HG03342 (cell line): ENCODE data around the gene MCFD2.
"Not testable (repeated sequence)": the region's sequence is repeated elsewhere in the genome, so short reads cannot be mapped to it uniquely, and the experiment has no call there.

Experiments
- ATAC-seq: cut with Tn5 transposase; IDR thresholded peaks from one replicate; pipeline ENCODE4 v1.9.1; 2021; ENCODE audit warnings: mild to moderate bottlenecking, moderate library complexity; ENCODE audit not compliant: unreplicated experiment

The MCFD2 gene

GRCh38 chr2:46904908-46905678 lies 10.5 kb downstream of the MCFD2 start:
- not testable (repeated sequence) for ATAC-seq

- not testable (repeated sequence) for ATAC-seq
Observed at GRCh38 chr2:46902980-46903379, 12.6 kb downstream of the MCFD2 start.

DNA sequence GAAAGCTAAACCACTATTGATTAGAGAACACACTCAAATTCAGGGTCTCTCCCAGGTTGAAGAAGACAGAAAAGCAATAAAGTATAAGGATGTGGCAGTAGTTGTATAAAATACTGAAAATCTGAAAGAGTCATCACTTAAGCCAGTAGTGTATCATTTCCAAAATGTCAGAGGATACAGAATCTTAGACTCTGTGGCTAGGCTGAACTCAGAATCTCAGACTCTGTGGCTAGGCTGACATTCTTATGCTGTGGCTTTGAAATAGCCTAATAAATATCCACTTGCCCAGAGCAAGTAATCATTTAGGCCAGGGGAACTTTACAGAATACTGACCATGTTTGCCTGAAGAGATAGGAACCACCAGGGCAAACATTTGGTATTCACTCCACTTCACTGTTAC lies 13.1 kb downstream of the MCFD2 start:
- ATAC-seq: no peak

DNA sequence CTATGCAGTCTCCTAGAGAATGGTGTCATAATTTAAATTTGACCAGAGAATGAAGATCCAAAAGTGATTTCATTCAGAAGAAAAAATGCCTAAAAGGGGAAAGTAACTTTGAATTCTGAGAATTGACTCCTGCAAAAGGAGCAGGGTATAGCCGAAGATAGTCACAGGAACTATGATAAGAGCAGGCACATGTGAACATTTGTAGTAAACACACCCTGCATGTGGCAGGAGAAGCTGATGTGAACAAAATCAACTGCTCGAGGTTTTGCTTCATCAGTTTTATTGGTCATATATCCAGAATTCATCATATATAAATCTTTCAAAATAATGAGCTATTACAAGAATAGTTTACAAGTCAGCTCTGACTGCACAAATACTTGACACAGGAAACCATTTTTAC lies 14.0 kb downstream of the MCFD2 start:
- no peak for ATAC-seq

DNA sequence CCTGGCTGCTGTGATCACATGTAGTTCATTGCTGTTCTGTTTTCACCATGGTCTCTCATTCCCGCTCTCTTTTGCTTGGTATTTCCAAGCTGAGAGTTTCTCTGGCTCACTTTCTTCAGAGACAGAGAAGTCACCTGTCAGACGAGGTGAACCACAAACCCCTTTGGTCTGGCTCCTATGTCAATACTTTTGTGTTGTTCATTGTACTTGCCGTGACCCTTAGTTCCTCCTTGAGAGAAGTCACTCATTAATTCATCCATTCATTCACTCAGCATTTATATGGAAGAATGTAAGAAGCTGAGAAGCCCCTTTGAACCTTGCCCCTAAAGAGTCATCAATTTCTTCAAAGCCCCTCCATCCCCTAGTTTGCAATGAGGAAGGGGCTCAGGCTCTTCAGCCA lies 15.2 kb downstream of the MCFD2 start:
- ATAC-seq: no peak

DNA sequence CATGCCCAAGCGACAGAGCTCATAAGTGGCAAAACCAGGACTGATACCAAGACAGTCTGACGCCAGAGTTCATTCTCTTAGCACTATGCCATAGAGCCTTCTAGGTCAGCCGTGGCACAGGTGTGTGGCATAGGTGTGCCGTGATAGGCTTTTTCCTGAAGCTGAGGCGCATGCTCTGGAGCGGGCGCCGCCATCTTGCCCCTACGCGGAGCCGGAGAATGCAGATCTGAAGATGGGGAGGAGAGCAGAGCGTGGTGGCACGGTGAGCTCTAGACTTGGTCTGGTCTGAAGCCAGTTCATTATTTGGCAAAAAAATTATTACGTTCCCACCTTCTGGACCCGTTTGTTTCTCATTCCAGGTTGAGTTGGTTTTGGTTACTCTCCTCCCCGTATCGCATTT lies 16.6 kb downstream of the MCFD2 start:
- ATAC-seq: no peak

DNA sequence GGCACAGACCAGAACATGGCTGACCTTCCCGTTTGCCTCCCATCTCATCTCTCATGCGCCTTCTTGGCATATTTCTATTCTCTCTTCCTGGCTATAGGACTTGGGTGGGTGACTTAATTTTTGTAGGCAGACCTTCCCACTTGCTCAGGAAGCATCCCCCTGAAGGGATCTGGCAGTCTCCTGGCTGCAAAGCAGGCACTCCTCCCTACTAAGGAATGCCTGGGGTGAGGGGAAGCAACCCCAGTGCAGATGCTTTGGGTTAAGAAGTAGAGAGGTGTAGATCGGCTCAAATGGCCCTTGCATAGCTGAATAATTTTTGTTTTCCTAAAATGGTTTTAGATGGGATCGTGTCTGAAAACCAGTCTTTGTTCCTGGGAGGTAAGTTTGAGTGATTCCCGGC lies 17.6 kb downstream of the MCFD2 start:
- ATAC-seq: no peak

GRCh38 chr2:46893269-46893939 lies 22.2 kb downstream of the MCFD2 start:
- ATAC-seq: no peak

- ATAC-seq: no peak
Observed at GRCh38 chr2:46891956-46892553, 23.6 kb downstream of the MCFD2 start.

DNA sequence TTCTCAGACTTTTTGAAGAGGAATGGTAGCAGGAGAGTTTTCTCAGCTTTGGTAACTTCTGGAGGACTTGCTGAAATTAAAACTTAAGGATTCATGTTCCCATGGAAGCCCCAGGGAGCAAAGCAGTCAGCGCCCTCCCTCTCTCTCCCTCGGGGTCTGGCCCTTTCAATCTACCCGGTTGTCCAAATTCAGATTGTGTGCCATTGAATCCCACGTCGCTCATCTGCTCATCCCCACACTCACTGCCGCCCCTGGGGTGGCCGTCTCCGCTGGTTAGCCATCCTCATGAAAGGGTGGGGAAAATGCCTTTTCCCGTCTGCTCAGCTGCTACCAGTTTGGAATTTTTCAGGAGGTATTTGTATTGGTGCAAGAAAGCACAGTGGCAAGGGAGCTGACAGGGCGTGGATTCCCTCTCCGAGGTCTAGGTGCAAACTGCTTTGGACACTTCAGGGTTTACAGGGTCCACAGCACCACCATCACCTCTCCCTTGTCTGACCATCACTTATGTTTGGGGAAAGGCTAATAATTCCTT lies 27.1 kb downstream of the MCFD2 start:
- no peak for ATAC-seq

DNA sequence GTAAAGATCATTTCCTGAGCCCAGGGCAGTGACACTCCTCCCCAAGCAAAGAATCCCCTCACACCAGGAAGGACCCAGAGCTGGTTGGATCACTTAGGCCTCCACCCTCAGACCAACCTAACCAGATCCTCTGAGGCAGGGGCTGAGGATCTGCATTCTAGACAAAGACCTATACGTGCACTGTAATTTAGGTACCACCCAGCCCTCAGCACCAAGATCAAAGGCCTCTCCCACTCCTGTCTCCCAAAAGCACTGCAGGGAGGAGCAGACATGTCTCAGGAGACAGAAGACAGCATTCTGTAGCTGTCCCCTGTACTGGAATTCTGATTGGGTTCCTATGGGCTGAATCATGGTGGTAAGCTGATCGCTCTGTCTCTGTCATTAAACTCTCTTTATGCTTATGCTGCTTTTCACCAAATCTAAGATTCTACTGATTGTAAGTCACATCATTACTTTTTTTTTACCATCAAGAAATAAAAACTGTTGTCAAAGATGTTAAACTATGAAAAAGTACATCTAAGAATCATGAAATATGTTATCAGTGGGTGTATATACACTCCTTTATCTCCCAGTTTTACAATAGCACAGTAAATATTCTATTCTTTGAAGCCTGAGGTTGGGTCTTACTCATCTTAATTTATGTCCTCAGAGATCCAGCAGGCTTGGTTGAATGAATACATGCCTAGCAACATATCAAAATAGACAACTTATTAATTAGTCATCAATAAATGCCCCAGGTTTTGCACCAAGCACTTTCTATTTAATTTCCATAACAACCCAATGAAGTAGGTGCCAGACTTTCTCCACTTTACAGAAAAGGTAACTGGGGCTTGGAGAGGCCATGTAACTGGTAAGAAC lies 28.3 kb downstream of the MCFD2 start:
- ATAC-seq: no peak

DNA sequence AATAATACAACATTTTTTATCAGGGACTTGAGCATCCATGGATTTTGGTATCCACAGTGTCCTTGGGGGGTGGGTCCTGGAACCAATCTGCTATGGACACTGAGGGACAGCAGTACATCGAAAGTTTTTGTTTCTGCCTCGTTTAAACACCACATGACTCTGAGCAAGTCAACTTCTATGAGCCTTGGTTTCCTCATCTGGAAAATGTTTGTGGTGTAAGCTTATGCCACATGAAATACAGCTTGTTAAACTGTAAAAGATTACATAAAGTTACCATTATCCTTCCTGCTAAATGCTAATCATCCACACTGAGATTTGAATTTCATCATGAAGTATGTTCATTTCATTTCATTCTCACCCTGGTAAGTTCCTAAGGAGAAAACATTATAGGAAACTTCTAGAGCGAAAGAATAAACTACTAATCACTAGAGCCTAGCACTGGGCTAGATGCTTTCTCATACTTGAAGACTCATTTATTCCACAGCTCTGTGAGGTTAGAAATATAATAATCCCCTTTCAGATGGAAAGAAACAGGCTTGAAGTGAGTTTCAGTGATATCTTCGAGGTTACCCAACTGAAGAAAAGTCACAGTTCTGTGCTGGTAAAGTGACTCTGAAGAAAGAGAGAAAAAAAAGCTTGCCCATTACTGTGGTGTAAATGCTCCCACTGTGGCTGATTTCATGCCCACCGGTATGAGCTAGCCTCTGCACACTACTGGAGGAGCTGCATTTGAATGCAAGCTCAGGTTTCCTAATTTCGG lies 29.2 kb downstream of the MCFD2 start:
- ATAC-seq: no peak

DNA sequence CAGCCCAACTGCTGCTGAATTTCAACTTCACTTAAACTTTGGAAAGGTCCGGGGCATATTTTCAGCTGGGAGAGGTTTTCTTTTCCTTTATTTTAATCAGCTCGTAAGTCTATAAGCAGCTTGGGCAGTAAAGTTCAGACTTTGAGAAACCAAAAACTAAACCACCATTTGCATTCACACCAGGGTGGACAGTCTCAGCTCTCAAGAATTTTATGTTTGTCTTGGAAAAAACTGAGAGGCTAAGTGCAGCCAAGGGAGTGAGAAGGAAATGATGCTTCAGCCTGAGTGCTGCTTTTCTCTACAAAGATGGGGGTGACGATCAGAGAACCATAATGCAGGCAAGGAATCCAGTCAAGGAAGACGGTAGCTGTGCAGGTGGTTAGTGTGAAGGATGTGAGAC lies 30.2 kb downstream of the MCFD2 start:
- ATAC-seq: no peak

DNA sequence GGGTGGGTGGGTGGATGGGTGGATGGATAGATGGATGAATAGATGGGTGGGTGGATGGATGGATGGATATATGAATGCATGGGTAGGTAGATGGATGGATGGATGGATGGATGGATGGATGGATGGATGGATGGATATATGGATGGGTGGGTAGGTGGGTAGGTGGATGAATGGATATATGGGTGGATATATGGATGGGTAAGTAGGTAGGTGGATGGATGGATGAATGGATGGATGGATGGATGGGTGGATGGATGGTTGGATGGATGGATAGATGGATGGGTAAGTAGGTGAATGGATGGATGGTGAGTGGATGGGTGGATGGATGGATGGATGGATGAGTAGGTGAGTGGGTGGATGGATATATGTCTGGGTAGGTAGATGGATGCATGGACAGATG lies 36.1 kb downstream of the MCFD2 start:
- no peak for ATAC-seq

DNA sequence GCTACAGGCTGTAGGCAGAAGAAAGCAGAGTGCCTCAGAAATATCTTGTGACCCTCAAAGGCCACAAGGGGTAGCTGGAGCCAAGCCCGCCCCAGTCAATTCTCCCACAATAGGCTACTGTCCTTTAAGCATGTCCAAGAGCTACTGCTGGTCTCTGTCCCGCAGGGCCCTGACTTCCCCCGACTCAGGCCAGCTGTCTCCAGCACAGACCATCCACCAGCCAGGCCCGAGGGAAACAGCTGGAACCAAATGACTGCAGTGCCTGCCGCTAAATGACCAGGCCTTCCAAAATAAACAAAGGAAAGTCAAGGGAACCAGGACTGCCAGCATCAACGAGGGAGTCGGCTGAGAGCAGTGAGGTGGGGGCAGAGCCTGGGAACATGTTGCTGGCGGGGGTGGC lies 36.7 kb downstream of the MCFD2 start:
- no peak for ATAC-seq

DNA sequence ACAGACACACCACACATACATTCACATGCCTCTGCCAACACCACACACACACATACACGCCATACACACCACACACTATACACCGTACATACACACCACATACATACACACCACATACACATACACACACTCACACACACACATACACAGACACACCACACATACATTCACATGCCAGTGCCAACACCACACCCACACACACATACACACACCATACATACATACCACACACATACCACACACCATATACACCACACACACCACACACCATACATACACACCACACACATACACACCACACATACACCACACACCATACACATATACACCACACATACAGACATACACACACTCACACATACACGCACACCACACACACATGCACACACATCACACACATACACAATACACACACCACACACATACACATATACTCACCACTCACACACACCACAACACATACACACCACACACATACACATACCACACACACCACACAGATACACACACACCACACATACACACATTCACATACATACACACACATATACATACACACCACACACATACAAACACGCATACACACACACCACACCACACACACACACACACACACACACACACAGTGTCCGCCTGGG lies 37.2 kb downstream of the MCFD2 start:
- ATAC-seq: no peak

GRCh38 chr2:46877619-46878113 lies 37.9 kb downstream of the MCFD2 start:
- ATAC-seq: no peak

- no peak for ATAC-seq
Observed at GRCh38 chr2:46876741-46877384, 38.7 kb downstream of the MCFD2 start.
